ENCODE data around the gene APOA5.
A peak's percentile ranks its signal among the peaks of the same experiment; 100 is the strongest.

The APOA5 gene

DNA sequence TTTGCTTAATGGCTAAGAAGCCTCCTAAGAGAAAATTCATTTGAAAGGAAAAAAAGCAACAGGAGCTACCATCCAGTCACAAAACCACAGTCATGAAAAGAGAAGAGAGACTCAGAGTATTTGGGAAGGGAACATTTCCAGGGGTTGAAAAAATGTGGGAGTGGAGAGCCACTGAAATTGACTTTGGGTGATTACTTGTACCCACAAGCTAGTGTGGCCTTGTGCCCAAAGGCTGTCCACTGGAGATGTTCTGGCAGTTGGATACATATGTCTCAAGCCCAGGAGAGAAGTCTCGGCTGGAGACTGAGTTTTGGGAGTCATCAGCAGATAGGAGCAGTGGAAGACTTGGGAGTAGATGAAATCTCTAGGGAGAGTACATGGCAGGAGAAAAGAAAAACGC lies 3.2 kb upstream of the APOA5 start:
- no peak for DNase-seq

DNA sequence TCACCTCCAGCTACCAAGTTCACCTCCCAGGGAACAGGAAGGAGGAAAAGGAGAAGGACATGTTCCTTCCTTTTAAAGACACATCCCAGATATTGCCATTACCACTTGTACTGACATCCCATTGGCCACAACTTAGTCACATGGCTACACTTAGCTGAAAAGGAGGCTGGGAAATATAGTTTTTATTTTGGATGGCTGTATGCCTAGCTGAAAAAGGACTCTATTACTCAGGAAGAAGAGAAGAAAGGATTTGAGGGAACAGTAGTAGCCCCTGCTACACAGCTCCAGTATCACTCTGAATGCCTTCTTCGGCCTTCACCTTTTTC lies 2.1 kb upstream of the APOA5 start:
- no peak for DNase-seq

DNA sequence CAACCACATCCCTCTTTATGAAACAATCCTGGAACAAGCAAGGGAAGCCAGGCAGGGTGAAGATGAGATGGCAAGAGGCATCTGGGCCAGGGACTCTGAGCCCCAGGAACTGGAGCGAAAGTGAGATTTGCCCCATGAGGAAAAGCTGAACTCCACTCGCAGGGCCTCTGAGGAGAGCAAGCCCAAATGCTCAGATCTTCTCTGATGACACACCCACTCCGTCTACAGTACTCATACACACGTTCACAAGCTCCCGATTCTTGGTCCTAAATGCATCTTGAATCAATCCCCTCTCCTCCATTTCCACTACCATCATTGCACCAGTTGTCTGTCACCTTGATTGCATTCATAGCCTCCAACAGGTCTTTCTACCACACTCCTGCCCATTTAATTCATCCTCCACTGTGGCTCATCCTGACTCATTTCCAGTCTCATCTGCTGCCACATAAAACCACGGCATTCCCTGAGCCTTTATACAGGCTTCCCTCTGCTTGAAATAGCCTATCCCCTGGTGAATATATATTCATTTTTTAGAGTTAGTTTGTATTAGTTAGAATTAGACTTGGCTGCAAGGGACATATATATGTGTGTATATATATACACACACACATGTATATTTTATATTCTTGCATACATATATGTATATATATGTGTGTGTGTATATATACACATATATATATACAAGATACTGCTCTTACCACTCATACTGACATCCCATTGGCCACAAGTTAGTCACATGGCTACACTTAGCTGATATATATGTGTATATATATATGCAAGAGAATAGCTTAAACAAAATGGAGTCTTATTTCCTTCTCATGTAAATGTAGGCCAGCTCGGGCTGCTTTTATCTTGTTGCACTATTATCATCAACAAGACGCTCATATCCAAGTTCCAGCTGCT lies 1.4 kb upstream of the APOA5 start:
- DNase-seq = no peak

DNA sequence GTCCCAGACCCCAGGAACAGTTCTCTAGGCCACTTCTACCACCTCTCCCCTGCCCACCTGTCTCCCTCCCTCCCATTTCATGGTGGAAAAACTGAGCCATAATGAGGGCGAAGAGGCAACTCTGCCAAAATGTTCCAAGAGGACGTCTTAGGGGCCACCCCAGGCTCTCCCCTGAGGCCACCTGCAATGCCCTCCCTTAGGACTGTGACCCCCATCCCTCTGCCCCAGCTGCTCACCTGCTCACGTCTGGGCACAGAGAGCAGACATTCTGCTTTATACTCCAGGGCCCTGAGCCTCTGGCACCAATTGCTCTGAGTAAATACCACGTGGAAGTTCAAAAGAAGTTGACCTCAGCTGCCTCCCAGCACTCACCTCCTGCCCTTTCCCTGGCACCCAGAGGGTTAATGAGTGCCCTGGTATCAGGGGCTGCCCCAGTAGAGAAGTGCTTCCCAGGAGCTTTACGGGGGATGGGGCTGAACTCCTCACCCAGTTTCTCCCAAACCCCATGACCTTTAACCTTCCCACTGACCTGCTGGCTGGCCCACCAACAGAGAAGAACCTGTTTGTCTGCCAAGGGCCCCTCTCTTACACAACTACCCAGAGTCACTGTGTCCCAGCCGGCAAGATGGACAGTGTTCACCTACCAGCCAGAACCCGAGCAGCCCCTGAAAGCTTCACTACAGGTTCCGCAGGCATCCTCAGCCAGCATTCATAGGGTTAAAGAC lies 627 bp upstream of the APOA5 start:
- no peak for DNase-seq

DNA sequence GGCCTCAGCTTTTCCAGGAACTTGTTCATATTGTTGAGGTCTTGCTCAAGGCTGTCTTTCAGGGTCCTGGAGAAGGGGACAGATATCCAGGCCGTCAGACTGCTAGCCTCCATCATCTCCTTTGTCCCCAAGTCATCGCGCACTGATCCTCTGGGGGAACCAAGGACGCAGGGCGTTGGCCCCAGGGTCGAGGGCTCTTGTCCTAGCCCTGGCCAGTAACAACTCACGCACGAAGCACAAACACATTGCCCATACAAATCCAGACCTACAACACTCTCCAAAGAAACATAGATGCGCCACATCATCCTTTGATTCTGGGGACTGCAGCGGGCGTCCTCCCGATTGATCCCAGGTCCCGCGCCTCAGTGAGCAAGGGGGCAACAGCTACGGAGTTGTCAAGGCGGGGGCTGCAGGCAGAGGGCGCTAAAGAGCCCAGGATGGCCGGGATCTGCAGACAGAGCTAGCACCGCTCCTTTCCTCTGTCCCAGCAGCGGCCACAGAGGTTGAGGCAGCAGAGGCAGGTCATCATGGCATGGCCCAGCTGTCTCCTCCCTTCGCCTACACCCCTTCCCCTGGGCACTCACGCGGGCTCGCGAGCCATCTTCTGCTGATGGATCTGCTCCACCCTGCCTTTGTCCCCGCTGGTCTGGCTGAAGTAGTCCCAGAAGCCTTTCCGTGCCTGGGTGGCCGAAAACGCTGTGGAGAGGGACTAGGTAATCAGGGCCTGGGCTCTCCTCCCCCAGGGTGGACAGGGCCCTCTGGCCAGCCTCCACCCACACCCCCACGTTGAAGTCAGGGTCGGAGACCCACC lies 472 bp downstream of the APOA5 start:
- DNase-seq = peak; percentile 72

DNA sequence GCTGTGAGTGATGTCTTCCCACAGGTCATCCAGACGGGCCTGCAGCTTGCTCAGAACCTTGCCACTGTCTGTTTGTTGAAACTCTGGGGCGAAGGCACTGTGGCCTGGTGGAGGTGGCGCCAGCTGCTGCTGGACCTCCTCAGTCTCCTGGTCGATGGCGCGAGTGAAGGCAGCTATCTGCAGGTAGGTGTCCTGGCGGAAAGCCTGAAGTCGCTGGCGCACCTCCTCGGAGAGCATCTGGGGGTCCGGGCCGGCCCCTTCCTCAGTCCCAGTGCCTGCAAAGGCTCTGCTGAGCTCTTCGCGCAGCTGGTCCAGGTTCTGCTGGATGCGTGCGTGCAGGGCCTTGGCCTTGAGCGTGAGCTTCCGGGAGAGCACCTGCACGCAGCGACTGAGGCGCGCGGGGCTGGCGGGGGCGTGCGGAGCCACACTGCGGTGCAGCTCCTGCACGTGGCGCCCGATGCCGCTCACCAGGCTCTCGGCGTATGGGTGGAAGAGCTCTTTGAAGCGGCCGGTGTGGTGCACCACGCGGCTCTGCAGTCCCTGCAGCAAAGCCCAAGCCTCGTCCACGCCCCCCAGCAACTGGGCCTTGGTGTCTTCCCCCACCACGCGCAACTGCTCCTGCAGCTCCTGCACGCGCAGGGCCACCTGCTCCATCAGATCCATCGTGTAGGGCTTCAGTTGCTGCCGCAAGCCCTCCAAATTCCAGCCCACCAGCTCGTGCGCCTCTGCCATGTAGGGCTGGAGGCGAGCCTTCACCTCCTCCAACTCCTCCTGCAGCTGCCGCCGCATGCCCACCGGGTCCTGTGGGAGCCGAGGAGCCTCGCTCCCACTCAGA lies 1.3 kb downstream of the APOA5 start:
- DNase-seq = no peak

DNA sequence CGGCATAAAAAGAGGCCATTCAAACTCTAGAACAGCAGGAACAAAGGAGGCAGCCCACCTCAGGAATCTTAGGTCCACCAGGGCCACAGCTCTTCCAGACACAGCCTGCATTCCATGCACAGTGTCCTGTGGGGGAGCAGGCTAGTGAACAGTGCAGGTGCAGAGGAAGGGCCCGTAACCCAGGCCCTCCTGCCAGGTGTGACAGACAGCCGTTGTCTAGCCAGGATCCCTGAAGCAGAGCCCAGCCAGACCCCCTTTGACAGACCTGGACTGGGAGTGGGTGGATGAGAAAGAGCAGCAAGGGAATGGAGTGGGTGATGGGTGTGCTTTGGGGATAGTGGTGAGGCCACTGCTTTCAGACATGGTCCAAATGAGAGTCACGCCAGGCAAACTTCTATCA lies 2.7 kb downstream of the APOA5 start:
- no peak for DNase-seq

DNA sequence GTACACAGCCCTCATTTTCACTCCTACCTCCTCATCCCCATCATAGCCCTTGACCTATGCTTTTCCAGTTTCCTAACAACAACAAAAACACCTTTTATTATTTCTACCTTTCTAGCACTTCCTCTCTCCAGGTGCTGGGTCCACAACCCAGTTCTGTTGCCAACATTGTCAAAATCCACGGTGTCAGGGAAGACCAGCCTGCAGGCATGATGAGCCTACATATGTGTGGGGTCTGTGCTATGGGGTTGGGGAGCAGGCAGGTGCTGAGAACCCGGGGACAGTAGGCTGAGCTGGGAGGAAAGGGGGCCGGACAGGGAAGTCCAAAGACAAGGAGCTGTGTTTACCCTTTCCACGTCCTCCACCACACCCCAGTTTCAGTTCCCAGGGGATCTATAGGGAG lies 3.1 kb downstream of the APOA5 start:
- no peak for DNase-seq

DNA sequence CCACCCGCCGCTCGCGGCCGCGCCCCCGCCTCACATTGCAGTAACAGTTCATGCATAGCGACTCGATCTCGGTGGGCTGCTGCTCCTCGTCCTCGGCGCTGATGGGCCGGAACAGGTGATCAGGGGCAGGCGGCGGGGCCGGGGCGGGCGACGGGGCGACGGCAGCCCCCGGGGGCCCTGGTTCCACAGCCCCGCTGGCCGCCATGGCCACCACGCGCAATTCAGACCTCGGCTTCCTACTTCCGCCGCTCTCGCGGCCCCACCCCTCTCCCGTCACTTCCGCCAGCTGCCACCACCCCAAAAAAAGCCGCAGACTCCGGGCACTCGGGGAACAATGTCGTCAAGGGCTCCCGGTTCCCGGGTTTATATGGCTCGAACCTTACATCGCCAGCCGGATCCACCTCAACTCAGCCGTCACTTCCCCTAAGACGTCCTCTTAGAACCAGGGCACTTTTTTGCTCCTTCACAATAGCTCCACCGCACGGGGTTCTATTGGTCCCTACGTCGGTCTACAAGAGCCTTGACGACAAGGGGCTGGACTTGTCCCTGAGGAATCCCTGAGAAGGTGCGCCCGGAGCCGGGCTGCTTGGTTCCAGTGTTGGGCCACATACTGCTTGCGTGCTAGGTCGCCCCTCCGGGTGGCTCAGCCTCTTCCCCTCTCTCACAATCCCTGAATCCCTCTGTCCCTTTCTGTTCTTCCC lies 3.7 kb downstream of the APOA5 start, which contains the start of gene ZPR1:
TSS of gene ZPR1 (minus strand) at position 238 of the 701 bp plus-strand sequence. CDS start at position 205, 33 bp downstream.
- peak; percentile 85 for DNase-seq

DNA sequence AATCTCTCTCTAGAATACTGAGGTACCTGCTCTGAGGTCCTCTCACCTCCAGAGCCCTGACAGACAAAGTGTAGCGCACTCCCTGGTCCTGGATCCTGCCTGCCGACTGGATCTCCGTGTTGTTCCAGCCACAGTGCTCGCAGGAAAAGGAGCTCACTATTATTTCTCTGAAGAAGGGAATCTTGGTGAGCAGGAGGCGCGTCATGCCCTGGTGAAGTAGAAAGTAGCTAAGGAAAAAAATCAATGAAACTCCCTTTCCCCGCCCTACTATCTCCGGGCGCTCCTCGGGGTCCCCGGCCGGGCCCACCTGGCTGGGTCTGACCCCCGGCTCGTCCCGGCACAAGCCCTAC lies 4.3 kb downstream of the APOA5 start:
- DNase-seq = no peak

DNA sequence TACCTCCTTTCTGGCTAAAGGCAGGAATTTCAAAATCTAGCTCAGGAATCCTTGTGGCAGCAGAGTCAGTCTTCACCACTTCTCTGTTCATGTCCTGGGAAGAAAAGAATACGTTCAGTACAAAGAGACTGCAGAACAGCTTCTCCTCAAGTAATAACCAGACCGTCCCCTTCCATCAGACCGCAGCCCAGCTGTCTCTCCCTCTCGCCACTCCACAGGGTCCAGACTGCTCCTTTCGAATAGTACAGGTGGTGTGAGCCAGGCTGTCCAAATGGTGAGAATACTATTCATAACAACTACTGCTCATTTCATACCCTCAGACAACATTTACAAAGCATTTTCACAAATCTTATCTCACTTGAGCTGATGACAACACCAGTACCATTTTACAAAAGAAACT lies 4.7 kb downstream of the APOA5 start:
- no peak for DNase-seq

DNA sequence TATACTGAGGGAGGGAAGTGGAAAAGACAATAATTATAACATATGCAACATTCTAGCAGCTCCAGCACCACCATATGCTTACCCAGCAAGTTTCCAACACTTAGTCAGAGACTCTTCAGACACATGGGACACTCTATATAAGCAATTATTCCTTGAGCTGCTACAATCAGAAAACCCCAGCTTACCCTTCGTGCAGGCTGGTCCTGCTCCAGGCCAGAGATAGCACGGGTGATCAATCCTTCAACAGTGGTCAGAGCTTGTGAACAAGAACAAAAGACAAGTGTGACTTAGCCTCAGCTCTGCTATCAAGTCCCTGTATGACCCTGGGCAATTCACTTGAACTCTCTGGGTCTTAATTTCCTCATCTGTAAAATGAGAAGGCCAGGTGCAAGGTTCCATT lies 5.4 kb downstream of the APOA5 start:
- DNase-seq = no peak

DNA sequence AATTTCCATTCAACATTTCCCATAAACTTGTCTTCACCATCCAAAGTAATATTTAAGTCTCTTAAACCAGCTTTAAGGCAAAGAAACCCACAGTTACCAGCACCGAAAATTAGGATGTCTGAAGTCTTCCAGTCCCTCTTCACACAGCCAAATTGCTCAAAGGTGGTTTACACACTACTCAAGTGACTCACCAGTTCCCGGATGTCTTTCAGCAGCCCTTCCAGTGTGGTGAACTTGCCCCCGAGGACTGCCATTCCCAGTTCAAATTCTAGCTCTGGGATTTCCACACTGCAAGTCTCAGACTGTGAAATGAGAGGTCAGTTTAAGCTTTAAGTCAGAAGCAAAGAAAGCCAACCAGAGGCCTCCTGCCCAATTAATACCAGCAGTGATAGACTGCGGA lies 9.0 kb downstream of the APOA5 start:
- no peak for DNase-seq

DNA sequence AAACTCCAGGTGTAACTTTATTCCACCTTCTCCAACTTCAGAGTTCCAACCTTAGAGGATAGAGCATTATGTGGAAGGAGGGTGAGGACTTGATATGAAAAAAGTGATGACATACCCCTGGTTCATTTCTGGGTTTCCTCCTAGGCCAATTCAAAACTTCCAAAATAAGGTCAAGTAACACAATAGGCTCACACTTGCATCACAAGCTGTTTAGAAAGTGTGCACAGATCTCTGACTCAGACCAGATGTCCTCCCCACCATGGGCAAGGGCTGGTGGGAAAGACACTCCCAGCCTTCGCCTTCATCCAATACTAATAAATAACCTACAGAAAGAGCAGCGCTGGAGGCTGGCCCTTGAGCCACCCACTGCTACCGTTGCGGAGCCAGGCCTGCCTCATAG lies 13.1 kb downstream of the APOA5 start:
- DNase-seq = no peak

DNA sequence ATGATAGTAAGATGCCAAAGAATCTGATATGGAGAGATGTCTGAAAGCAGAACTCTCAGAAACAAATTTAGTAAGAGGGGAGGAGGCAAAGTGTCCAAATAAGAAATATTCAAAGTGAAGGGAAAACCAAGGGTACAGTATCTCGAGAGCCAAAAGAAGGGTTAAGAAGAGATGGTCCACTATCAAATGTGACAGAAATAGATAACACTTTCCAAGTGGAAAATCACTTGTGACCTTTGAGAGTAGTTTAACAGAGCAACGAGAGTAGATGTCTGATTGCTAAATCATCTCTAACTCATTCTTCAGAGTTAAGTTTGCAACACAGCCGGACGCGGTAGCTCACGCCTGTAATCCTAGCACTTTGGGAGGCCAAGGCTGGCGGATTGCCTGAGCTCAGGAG lies 14.6 kb downstream of the APOA5 start:
- DNase-seq = no peak

DNA sequence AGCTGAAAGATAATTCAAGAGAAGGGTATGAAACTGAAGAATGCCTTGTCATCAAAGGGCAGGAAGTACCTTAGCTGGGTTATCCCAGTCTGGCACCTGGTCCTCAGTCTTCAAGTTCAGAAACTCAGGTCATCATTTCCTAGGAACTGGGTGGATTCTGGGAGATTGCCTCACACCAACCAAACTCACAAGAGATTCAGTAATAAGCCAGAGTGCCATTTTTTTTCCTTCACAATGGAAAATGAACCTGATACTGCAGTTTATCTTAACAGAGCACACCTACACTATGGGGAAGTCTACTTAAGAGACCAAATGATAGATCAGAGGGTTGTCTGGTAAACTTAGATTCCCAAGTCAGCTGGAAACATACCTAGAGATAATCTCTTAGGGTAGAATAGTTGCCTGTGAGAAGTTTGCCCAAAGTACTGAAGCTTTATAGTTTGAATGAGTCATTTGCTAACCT lies 15.1 kb downstream of the APOA5 start:
- DNase-seq = peak; percentile 60

DNA sequence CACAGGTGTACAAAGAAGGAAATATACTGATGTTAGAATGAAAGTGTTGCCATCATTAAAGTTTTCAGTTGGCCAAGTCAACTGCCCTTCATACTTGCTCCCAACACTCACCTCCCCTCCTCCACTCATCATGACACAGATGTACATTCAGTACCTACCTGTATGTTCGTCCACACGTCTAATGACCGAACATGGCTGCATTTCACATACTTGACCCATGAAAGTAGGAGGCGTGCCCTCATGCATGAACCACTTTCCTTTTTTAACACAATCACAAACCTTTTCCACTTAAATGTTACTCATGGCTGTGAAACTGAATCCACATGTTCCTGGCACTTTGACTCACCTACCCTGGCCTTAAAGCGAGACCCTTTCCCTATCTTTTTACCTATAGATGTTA lies 15.7 kb downstream of the APOA5 start:
- DNase-seq = no peak

DNA sequence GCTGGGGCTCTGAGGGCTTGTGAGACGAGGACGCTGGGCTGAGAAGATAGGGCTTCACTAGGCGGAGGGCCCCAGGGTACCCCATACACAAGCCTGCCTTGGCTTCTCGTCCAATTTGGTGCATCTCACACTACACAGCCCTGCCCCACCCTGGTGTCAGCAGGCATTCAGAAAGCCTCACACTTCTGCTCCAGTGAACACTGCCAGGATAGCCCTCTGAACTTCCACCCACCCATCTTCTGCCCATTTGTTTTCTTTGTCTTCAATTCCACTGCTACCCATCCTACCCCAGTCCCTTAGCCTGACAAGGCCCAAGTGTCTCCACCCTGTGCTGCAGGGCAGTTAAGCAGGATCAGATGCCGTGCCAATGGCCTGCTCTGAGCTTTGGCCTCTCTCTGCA lies 17.0 kb downstream of the APOA5 start:
- DNase-seq = no peak

DNA sequence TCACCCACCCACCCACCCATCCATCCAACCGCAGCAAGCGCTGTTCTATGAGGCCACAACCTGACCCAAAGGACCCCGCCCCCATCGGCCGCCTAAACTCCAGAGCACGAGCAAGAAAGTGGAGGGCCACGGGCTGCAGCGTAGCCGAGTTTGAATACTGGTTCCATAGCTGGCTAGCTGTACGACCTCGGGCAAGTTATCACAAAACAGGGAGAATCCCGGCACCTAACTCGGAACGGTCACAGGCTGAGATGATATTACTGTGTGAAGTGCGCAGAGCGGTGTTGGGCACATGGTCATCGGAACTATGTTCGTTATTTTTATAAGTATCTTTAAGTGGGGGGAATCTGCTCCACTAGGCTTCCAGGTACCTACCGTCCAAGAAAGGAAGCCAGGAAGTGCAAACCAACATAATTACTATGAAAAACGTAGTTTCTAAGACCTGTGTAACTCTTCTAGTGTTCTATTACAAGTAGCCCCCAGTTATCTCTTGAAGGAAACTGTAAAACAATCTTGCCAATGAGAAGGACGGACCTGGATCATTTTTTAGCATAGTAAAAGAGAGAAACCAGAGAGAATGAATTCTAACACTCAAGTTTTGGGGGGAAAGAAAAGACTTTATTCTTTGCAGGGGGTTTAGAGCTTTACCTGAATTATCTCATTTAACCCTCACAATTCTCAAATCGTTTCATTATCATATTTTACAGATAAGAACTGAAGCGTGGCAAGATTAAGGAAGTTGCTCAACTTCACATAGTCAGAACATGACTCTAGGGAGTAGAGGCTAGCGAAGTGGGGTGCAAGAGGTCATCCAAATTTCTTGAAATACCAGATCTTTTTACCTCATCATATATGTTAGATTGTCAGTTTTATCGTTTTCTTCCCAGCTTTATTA lies 18.2 kb downstream of the APOA5 start:
- no peak for DNase-seq

DNA sequence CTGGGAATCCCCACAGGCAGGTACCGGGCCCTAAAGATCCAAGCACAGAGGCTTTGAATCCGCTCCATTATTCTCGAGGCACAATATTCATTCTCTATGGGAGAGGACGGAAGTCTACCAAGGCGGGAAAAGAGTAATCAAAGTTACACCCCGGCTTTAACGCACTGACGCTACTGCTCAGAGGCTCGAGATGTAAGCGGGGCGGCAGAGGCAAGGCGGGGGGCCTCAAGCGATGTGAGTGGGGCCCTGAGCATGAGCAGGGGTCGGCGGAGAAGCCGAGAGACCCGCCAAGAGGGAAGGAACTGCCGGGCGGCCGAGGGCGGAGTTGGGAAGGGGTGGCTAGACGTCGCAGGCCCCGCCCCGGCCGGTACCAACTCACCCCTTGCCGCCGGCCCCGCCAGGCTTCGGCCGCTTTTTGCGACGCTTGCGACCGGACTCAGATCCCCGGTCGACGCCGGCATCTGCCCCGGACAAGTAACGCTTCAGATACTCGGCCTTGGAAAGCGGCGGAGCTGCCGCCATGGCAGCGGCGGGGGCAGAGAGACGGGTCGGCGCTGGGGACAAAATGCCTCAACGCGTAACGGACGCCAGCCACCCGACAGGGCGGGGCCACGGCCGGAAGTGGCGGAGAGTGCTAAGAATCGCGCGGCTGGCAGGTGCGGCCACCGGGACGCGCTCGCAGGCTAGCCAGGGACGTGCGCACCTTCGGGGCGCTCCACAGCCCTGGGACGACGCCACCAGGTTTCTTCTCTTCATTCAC lies 19.1 kb downstream of the APOA5 start, which contains the start of gene BUD13:
TSS of gene BUD13 (minus strand) at position 545 of the 760 bp plus-strand sequence. CDS start at position 522, 23 bp downstream.
- peak; percentile 97 for DNase-seq

Measured in RPMI8226 (cell line).